ENCODE results near the gene C19orf67.
A peak's percentile ranks its signal among the peaks of the same experiment; 100 is the strongest.

Gene C19orf67

GRCh38 chr19:14112051-14112808 lies 26.6 kb upstream of the C19orf67 start:
- Histone ChIP-seq H3K4me2 (ENCODE audit: low read length) (no peak overlapping the region), H3K36me3 (ENCODE audit: control insufficient read depth, insufficient read depth, low read length) (no peaks in the 10 kb centered on the region), H3K9me3 (ENCODE audit: control insufficient read depth, low read length) (no peaks in the 10 kb centered on the region), H3K4me1 (peaks cover 20% of the 10 kb centered on the region), H3K9ac (no peak overlapping the region), H3K4me3 (ENCODE audit: low read depth, low read length) (no peak overlapping the region), H2AFZ (peak overlapping the region; percentile 7), H3K27ac (peak overlapping the region; percentile 59), H3K79me2 (peaks cover 52% of the 10 kb centered on the region), H3K27me3 (ENCODE audit: control insufficient read depth, insufficient read depth, low read length) (no peaks in the 10 kb centered on the region)
- no peak for TF ChIP-seq CTCF (IDR thresholded peaks at IDR 0.05)

GRCh38 chr19:14111486-14111885 lies 25.9 kb upstream of the C19orf67 start:
- no peak overlapping the region for H2AFZ ChIP-seq
- H3K4me1 ChIP-seq: peaks cover 18% of the 10 kb centered on the region
- no peaks in the 10 kb centered on the region for H3K27me3 ChIP-seq (ENCODE audit: control insufficient read depth, insufficient read depth, low read length)
- H3K36me3 ChIP-seq (ENCODE audit: control insufficient read depth, insufficient read depth, low read length): no peaks in the 10 kb centered on the region
- peaks cover 45% of the 10 kb centered on the region for H3K79me2 ChIP-seq
- no peak overlapping the region for H3K9ac ChIP-seq
- H3K4me2 ChIP-seq (ENCODE audit: low read length): no peak overlapping the region
- H3K27ac ChIP-seq: no peak overlapping the region
- no peaks in the 10 kb centered on the region for H3K9me3 ChIP-seq (ENCODE audit: control insufficient read depth, low read length)
- TF ChIP-seq CTCF (IDR thresholded peaks at IDR 0.05): no peak
- H3K4me3 ChIP-seq (ENCODE audit: low read depth, low read length): no peak overlapping the region

DNA sequence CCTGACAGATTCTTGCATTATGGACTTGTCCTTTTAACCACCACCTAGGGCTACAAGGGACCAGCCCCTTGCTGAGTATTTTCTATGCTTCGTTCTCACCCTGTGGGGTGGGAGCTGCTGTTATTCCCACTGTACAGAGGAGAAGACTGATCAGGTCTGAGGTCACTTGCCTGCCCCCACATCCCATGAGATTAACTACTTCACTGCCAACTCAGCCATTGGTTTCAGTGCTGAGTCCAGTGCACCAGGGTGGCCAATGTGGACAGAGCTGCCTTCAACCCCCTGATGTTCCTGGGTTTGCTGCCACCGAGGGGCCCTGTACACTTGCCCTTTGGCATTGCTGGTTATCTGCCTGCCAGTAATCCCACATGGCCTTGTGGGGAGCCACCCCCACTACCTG lies 25.1 kb upstream of the C19orf67 start:
- H3K4me1 ChIP-seq: peaks cover 10% of the 10 kb centered on the region
- H2AFZ ChIP-seq: no peak overlapping the region
- H3K27me3 ChIP-seq (ENCODE audit: control insufficient read depth, insufficient read depth, low read length): no peaks in the 10 kb centered on the region
- TF ChIP-seq CTCF (IDR thresholded peaks at IDR 0.05): no peak
- H3K9ac ChIP-seq: no peak overlapping the region
- no peak overlapping the region for H3K27ac ChIP-seq
- no peaks in the 10 kb centered on the region for H3K36me3 ChIP-seq (ENCODE audit: control insufficient read depth, insufficient read depth, low read length)
- no peak overlapping the region for H3K4me2 ChIP-seq (ENCODE audit: low read length)
- peaks cover 37% of the 10 kb centered on the region for H3K79me2 ChIP-seq
- H3K9me3 ChIP-seq (ENCODE audit: control insufficient read depth, low read length): no peaks in the 10 kb centered on the region
- no peak overlapping the region for H3K4me3 ChIP-seq (ENCODE audit: low read depth, low read length)

DNA sequence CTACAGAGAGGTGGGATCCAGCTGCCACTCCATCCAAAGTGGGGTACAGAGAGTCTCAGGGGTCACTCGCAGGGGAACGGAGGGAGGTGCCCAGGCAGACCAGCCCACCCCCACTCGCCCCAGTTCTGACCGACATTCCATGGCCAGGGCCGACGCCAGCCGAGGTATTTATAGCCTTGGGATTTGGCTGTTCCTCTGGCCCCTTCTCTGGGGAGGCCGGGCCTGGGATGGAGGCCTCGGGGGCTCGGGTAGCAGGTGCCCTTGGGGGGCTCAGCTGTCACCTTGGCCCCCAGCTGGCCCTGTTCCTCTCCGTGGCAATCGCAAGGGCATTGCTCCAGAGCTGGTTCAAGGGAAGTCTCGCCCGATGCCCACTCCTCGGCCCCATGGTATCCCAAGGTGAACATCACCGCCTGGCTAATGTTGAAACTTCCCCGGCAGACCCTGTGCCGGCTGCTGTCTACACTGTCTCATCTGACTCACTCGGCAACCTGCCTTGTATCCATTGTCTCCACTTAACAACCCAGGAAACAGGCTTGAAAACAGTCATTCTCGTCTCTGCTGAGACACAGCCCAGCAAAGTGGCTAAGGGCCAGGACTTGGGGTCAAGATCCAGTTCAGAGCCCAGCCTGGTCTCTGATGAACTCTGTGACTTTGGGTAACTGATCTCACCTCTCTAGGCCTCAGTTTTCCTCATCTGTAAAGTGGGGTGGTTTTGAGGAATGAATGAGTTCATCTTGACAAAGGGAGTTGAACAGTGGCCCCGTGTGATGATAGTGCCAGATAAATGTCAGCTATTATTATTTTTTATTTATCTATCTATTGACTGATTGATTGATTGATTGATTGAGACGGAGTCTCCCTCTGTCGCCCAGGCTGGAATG lies 22.2 kb upstream of the C19orf67 start:
- Histone ChIP-seq H3K9ac (no peak overlapping the region), H3K4me3 (ENCODE audit: low read depth, low read length) (no peak overlapping the region), H3K4me1 (peaks cover under 1% of the 10 kb centered on the region), H2AFZ (no peak overlapping the region), H3K4me2 (ENCODE audit: low read length) (no peak overlapping the region), H3K27me3 (ENCODE audit: control insufficient read depth, insufficient read depth, low read length) (no peaks in the 10 kb centered on the region), H3K79me2 (peaks cover 16% of the 10 kb centered on the region), H3K9me3 (ENCODE audit: control insufficient read depth, low read length) (no peaks in the 10 kb centered on the region), H3K36me3 (ENCODE audit: control insufficient read depth, insufficient read depth, low read length) (no peaks in the 10 kb centered on the region), H3K27ac (no peak overlapping the region)
- no peak for TF ChIP-seq CTCF (IDR thresholded peaks at IDR 0.05)
